Endodermal cell (in vitro differentiated cells): ENCODE measurements around the gene SHANK1. TPM values are rescaled to one million over a fixed set of nuclear protein-coding genes. Genes with fewer than 3 reads are reported as not detected.

ENCODE experiments used
- DNase-seq: peaks from one replicate; pipeline ENCODE4 v3.0.0-alpha.2; 2017
- H3K27ac ChIP-seq: 2 replicates; pipeline ENCODE4 v1.5.1; 2013; ENCODE audit warnings: mild to moderate bottlenecking, low read depth, low read length, moderate library complexity
- H3K27me3 ChIP-seq: 2 replicates; pipeline ENCODE4 v1.6.1; 2013; ENCODE audit warnings: mild to moderate bottlenecking, low read length, moderate library complexity; ENCODE audit not compliant: insufficient read depth, control insufficient read depth, poor library complexity, severe bottlenecking
- H3K36me3 ChIP-seq: 2 replicates; pipeline ENCODE4 v1.7.0; 2013; ENCODE audit warnings: mild to moderate bottlenecking, low read length, moderate library complexity; ENCODE audit not compliant: control insufficient read depth, insufficient read depth
- H3K4me1 ChIP-seq: one replicate; pipeline ENCODE4 v1.7.0; 2013; ENCODE audit warnings: low read length; ENCODE audit not compliant: control insufficient read depth, insufficient read depth
- H3K4me3 ChIP-seq: 2 replicates; pipeline ENCODE4 v1.5.1; 2013; ENCODE audit warnings: mild to moderate bottlenecking, low read length, moderate library complexity
- H3K9ac ChIP-seq: 2 replicates; pipeline ENCODE4 v1.6.1; 2013; ENCODE audit warnings: mild to moderate bottlenecking, low read length, moderate library complexity; ENCODE audit not compliant: poor library complexity, severe bottlenecking; ENCODE audit errors: extremely low read depth
- H3K9me3 ChIP-seq: 2 replicates; pipeline ENCODE4 v1.6.1; 2013; ENCODE audit warnings: mild to moderate bottlenecking, low read length, moderate library complexity; ENCODE audit not compliant: control insufficient read depth
- H3K27ac Mint-ChIP-seq: 2 replicates; pipeline ENCODE4 v1.8.0; 2020; ENCODE audit warnings: mixed read lengths
- H3K27me3 Mint-ChIP-seq: 2 replicates; pipeline ENCODE4 v1.8.0; 2021; ENCODE audit warnings: mild to moderate bottlenecking, mixed read lengths; ENCODE audit not compliant: insufficient read depth
- H3K36me3 Mint-ChIP-seq: 2 replicates; pipeline ENCODE4 v1.8.0; 2020; ENCODE audit warnings: low read depth, mixed read lengths
- H3K4me1 Mint-ChIP-seq: 2 replicates; pipeline ENCODE4 v1.8.0; 2020; ENCODE audit warnings: mixed read lengths
- H3K4me3 Mint-ChIP-seq: 2 replicates; pipeline ENCODE4 v1.8.0; 2020; ENCODE audit warnings: mild to moderate bottlenecking, moderate library complexity, mixed read lengths
- H3K9me3 Mint-ChIP-seq: 2 replicates; pipeline ENCODE4 v1.8.0; 2020; ENCODE audit warnings: mild to moderate bottlenecking, mixed read lengths
- WGBS, 2 experiments: methylation state at CpG; one replicate each; pipeline versions ENCODE4 v1.1.5 to v1.1.7; 2013; ENCODE audit warnings: missing lambda C conversion rate in 2 of 2, mixed read lengths in 1 of 2; ENCODE audit not compliant: insufficient coverage in 1 of 2, insufficient read length in 1 of 2; 5-methylcytosine and 5-hydroxymethylcytosine counted together
- total RNA-seq, 2 donors: library from RNA; stranded (reverse); fragmentation: NEBNext Ultra II Directional in 1 of 2; extraction: Animal tissue kit (Norgen Biotek cat#: 25700) in 1 of 2; gene quantifications; 2 replicates in 1 of 2; 3 replicates in 1 of 2; pipeline ENCODE4 v1.2.1, GENCODE V29; 2021
- TF ChIP-seq, protein P1 (sequence below): fragments of 200-600 bp; sonication (generic); conservative IDR thresholded peaks from 2 replicates; pipeline ENCODE4 v1.5.0; 2021; ENCODE audit warnings: antibody characterized with exemption, mild to moderate bottlenecking

SHANK1 gene
- total RNA-seq, 2 donors from 2014 or later: 1.6 to 1.9 TPM

DNA sequence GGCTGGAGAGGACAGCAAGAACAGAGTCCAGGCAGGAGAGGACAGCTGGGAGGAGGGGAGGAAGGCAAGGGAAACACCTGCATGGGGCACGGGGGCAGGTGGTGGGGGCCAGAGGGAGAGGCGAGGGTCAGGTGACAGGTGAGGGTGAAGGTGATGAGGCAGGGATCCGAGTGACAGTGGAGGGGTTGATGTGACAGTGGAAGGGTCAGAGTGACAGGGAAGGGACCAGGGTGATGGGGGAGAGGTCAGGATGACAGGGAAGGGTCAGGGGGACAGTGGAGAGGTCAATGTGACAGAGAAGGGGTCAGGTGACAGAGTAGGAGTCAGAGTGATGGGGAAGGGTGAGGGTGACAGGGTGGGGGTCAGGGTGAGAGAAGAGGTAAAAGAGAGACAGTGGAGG, 41.3 kb downstream of the SHANK1 start:
- WGBS, 2 experiments: 52 to 56% methylated on average over 3 of the region's 3 CpGs
- H3K4me1 Mint-ChIP-seq: no peaks in the 10 kb centered on the region
- Histone ChIP-seq H3K4me1 (no peaks in the 10 kb centered on the region), H3K36me3 (no peaks in the 10 kb centered on the region), H3K27ac (no peak overlapping the region), H3K9me3 (peaks cover 8% of the 10 kb centered on the region), H3K9ac (no peak overlapping the region), H3K27me3 (peaks cover 20% of the 10 kb centered on the region), H3K4me3 (no peak overlapping the region)
- H3K27me3 Mint-ChIP-seq: peaks cover 81% of the 10 kb centered on the region
- DNase-seq: no peak
- H3K36me3 Mint-ChIP-seq: no peaks in the 10 kb centered on the region
- no peak overlapping the region for H3K4me3 Mint-ChIP-seq
- H3K9me3 Mint-ChIP-seq: peaks cover 8% of the 10 kb centered on the region
- no peak overlapping the region for H3K27ac Mint-ChIP-seq
- TF ChIP-seq, protein P1, sequence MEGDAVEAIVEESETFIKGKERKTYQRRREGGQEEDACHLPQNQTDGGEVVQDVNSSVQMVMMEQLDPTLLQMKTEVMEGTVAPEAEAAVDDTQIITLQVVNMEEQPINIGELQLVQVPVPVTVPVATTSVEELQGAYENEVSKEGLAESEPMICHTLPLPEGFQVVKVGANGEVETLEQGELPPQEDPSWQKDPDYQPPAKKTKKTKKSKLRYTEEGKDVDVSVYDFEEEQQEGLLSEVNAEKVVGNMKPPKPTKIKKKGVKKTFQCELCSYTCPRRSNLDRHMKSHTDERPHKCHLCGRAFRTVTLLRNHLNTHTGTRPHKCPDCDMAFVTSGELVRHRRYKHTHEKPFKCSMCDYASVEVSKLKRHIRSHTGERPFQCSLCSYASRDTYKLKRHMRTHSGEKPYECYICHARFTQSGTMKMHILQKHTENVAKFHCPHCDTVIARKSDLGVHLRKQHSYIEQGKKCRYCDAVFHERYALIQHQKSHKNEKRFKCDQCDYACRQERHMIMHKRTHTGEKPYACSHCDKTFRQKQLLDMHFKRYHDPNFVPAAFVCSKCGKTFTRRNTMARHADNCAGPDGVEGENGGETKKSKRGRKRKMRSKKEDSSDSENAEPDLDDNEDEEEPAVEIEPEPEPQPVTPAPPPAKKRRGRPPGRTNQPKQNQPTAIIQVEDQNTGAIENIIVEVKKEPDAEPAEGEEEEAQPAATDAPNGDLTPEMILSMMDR: no peak

DNA sequence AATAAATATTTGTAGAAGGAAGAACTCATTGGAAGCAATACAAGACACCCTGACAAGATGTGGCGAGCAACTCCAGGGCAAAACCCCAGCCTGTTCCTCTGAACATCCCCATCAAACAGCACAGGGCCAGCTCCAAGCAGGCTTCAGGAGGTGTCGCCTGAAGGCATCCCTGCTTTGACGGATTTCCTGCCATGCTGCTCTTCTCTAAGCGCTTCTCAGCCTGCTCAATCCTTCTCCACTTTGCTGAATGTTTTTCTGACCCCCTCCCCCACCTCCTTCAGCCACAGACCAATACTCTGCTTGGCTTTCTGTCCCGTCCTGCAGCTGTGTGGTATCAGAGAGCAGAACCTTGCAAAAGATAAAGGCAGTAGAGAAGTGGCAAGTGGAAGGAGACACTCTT, 42.0 kb downstream of the SHANK1 start:
- Histone ChIP-seq H3K9me3 (peaks cover 8% of the 10 kb centered on the region), H3K27ac (no peak overlapping the region), H3K9ac (no peak overlapping the region), H3K4me1 (no peaks in the 10 kb centered on the region), H3K4me3 (no peak overlapping the region), H3K27me3 (peaks cover 19% of the 10 kb centered on the region), H3K36me3 (no peaks in the 10 kb centered on the region)
- Mint-ChIP-seq H3K27ac (no peak overlapping the region), H3K4me1 (no peaks in the 10 kb centered on the region), H3K27me3 (peaks cover 81% of the 10 kb centered on the region), H3K9me3 (peaks cover 8% of the 10 kb centered on the region), H3K36me3 (no peaks in the 10 kb centered on the region), H3K4me3 (no peak overlapping the region)
- TF ChIP-seq, protein P1: no peak
- 33 to 50% methylated on average over 2 to 5 of the region's 5 CpGs for WGBS, 2 experiments
- DNase-seq: no peak

DNA sequence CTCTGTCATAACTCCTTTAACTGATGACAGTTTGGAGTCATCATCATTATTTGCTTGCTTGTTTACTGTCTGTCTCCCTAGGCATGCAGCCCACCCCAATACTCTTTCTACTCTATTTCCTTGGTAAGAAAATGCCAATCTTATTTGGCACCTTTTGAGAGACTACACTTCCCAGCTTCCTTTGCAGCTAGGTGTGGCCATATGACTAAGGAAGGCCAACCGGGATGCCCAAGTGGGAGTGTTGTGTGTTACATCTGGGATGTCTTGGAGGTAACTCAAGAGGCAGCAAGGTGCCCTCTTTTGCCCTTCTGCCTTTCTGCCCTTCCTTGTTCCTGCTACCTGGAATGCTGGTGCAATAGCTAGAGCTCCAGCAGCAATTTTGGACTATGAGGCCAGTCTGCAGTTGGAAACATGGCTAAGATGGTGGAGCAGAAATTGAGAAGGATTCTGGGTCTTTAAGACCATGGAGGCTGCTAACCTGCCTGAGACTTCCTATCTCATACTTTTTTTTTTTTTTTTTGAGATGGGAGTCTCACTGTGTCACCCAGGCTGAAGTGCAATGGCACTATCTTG, 42.9 kb downstream of the SHANK1 start:
- Histone ChIP-seq H3K4me3 (no peak overlapping the region), H3K27me3 (peaks cover 19% of the 10 kb centered on the region), H3K36me3 (no peaks in the 10 kb centered on the region), H3K27ac (no peak overlapping the region), H3K4me1 (no peaks in the 10 kb centered on the region), H3K9me3 (peaks cover 8% of the 10 kb centered on the region), H3K9ac (no peak overlapping the region)
- Mint-ChIP-seq H3K4me3 (no peak overlapping the region), H3K9me3 (peaks cover 8% of the 10 kb centered on the region), H3K4me1 (no peaks in the 10 kb centered on the region), H3K27ac (no peak overlapping the region), H3K27me3 (peaks cover 81% of the 10 kb centered on the region), H3K36me3 (no peaks in the 10 kb centered on the region)
- TF ChIP-seq, protein P1: no peak
- 74% methylated on average over 1 of the region's 1 CpG; no CpG with 5 or more reads in 1 of the 2 experiments for WGBS, 2 experiments
- no peak for DNase-seq
